HG03025 (cell line): ENCODE measurements around the gene ZC3H11A.
"Not testable (repeated sequence)": the region's sequence is repeated elsewhere in the genome, so short reads cannot be mapped to it uniquely, and the experiment has no call there.

Source experiments
- ATAC-seq: cut with Tn5 transposase; IDR thresholded peaks from one replicate; pipeline ENCODE4 v1.9.1; 2021; ENCODE audit warnings: mild to moderate bottlenecking, moderate library complexity; ENCODE audit not compliant: unreplicated experiment, low FRiP score

ZC3H11A gene

DNA sequence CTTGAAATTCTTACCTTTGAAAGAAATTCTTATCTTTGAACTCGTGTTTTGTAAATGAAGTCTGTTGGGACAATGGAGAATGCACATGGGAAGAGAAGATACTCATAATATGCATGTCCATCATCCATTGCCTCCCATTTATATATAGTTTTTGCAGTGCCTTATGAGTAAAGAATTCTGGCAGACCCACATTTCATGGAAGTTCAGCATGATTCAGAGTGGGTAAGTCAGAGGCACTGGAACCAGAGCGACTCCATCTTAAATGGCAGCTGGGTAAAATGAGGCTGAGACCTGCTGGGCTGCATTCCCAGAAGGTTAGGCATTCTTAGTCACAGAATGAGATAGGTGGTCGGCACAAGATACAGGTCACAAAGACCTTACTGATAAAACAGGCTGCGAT, 16.6 kb upstream of the ZC3H11A start:
- ATAC-seq, result no peak

DNA sequence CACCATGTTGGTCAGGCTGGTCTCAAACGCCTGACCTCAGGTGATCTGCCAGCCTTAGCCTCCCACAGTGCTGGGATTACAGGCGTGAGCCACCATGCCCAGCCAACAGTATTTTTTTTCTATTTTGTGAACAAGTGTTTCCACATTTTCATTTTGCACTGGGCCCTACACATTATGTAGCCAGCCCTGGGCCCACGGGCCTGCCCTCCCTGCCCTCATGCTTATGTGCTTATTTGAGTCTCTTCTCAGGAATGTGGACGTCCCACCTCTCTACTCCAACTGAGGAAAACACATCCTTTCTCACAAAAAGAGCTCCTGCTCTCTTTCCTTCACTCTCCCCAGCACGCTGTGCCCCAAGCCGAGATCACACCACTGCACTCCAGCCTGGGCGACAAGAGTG, 13.5 kb upstream of the ZC3H11A start:
- ATAC-seq, result no peak

DNA sequence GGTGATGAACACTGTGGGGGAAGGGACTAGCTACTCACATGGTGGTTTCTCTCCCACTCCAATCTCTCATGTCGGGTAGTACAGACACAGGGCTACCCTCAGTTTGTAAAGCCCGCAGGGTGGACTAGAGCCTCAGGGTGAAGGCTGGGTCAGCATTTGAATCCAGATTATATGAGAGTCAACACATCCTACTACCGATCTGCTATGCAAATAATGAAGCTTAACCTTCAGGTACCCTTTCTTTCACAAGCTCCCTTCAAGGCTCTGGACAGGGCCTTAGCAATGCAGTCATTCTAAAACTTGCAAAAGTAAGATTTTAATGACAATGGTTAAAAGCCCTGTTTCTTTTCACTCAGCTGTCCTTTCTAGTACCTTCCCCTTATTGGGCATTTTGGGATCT, 5.5 kb upstream of the ZC3H11A start:
- no peak for ATAC-seq

DNA sequence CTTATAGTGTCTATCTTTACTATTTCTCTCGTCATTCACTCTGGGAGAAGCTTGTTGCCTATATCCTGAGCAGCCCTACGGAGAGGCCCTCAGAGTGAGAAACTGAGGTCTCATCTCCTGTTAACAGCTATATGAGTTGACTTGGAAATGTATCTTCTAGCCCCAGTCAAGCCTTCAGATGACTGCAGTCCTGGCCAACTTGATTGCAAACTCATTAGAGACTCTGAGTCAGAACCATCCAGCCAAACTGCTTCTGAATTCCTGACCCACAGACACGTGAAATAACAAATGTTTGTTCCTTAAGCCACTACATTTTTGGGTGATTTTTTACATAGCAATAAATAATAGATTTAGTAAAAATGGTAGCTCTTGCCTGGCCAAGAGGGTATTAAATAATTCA, 3.9 kb upstream of the ZC3H11A start:
- no peak for ATAC-seq

DNA sequence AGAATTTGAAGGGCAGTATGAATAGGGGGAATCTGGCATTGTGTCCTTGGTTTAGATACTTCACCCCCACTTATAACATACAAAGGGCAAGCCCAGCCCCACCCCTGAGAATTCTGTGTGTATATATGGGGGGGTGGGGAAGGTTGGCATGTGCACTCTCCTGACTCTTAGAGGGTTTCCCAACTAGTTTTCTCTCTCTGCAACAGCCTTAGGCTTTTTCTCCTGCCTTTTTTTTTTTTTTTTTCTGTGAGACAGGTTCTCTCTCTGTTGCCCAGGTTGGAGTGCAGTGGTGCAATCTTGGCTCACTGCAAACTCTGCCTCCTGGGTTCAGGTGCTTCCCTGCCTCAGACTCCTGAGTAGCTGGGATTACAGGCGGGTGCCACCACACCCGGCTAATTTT, 2.9 kb upstream of the ZC3H11A start:
- no peak for ATAC-seq

DNA sequence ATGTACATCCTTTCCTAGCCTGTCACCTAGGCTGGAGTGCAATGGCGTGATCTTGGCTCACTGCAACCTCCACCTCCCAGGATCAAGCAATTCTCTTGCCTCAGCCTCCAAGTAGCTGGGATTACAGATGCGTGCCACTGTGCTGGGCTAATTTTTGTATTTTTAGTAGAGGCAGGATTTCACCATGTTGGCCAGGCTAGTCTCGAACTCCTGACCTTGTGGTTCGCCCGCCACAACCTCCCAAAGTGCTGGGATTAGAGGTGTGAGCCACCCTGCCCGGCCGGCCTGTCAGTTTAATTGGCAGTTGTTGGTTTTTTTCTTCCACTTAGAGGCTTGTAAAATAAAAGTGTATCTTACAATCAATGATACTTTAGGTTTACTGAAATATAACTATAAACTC, 1.9 kb upstream of the ZC3H11A start:
- not testable (repeated sequence) for ATAC-seq

DNA sequence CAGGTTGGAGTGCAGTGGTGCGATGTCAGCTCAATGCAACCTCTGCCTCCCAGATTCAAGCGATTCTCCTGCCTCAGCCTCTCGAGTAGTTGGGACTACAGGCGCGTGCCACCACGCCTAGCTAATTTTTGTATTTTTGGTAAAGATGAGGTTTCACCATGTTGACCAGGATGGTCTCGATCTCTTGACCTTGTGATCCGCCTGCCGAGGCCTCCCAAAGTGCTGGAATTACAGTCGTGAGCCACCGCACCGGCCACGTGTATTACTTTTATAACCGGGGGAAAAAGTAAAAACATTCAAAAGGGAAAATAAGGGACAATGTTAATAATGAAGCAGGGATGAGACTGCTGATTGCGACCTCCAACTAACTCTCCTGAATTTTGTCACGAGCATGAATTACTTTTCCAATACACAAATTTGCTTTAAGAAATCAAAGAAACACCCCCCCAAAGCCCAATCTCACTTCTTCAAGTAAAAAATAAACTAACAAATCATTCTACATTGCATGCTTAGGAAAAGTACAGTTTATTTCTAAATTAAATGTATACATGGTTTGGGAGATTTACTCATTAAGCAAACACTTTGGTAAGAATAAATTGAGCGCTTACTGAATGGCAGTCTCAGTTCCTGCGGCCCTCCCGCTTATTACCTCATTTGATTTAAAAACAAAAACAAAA, 521 bp upstream of the ZC3H11A start:
- ATAC-seq, result no peak

DNA sequence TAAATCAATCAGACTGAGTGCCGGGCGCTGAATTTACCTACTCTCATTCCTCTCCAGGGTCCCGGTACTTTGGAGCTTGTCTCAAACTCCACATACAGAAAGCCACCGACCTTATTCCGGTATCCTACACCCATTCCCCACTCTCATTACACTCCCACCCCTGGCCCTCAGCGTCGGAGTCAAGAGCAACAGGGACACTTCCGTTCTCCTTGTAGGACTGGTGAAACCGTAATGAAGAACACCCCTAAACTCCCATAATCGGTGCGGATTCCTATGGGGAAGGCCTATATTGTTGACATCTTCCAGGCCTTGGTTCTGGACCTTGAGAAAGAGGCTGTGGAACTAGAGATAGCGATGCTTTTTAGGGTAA, 798 bp downstream of the ZC3H11A start:
- no peak for ATAC-seq

DNA sequence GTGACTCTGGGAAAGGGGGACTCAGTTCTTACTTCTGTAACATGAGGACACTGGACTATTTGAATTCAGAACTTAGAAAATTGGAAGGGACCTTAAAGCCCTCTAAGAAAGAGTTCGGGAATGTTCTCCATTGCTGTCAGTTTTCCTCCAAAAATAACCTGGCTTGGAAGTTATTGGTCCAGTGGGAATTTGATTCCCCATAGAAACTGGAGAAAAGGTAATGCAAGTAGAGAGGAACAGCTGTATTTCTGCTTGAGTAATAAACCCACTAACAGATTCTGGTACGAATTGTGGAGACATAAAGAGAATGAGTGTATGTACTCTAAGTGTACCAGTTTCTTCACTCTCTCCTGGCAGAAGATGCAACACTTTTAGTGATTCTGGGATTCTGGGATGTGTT, 1.8 kb downstream of the ZC3H11A start:
- no peak for ATAC-seq

DNA sequence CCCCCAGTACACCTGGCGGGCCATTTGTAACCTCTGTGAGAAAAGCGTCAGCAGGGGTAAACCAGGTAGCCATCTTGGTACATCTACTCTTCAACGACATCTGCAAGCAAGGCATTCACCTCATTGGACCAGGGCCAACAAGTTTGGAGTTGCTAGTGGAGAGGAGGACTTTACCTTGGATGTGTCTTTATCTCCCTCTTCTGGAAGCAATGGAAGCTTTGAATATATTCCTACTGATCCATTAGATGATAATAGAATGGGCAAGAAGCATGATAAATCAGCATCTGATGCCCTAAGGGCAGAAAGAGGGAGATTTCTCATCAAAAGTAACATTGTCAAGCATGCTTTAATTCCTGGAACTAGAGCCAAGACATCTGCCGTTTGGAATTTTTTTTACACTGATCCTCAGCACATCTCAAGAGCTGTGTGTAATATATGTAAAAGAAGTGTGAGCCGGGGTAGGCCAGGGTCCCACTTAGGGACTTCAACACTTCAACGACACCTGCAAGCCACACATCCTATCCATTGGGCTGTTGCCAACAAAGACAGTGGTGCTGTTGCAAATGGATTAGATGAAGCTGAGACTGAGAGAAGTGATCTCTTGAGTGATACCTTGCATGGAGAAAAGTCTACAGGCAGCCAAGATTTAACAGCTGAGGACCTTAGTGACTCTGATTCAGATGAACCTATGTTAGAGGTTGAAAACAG, 2.7 kb downstream of the ZC3H11A start:
- ATAC-seq, result no peak

DNA sequence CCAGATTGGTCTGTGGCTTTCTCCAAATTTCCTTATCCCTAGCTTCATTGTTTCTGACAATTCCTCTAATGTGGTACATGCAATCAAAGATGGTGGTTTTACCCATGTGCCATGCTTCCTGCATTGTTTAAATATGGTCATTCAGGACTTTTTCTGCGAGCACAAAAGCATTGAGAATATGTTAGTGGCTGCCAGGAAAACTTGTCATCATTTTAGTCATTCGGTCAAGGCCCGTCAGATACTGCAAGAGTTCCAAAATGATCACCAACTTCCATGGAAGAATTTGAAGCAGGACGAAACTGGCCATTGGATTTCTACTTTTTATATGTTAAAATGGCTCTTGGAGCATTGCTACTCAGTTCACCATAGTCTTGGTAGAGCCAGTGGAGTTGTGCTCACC, 3.7 kb downstream of the ZC3H11A start:
- ATAC-seq, result no peak

DNA sequence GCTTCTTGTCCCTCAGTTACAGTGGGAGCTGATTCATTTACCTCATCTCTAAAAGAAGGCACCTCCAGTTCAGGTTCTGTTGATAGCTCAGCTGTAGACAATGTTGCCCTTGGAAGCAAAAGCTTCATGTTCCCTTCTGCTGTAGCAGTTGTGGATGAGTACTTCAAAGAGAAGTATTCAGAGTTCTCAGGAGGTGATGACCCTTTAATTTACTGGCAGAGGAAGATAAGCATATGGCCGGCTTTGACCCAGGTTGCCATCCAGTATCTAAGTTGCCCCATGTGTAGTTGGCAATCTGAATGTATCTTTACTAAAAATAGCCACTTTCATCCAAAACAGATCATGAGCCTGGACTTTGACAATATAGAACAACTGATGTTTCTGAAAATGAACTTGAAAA, 4.5 kb downstream of the ZC3H11A start:
- ATAC-seq, result no peak

DNA sequence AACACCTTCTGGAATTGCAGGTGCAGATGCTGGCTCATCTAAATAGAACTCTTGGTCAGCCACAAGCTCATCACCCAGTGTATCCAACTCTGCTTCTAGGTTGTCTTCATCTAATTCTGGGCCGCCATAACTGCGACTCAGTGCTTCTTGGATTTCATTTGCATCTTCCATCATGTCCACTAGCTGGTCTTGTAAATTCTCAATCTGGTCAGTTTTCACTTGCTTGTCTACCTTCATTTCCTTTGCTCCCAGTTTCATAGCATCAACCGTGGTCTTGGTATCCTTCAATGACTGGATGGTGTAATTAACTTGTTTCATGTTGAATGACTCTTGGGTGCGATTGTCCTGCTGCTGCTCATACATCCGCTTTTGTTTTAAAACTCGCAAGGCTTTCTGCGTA, 10.3 kb downstream of the ZC3H11A start:
- ATAC-seq, result no peak

DNA sequence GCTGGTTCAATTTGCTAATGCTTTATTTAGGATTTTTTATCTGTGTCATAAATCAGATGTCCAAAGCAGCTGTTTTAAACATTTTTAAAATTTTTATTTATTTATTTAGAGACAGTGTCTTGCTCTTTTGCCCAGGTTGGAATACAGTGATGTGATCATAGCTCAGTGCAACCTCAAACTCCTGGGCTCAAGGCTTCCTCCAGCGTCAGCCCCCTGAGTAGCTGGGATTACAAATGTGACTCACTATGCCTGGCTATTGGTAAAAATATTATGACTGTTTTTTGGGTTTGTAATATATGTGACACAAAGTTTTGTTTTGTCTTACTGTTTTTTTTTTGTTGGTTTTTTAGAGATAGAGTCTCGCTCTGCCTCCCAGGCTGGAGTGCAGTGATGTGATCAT, 11.8 kb downstream of the ZC3H11A start:
- no peak for ATAC-seq

DNA sequence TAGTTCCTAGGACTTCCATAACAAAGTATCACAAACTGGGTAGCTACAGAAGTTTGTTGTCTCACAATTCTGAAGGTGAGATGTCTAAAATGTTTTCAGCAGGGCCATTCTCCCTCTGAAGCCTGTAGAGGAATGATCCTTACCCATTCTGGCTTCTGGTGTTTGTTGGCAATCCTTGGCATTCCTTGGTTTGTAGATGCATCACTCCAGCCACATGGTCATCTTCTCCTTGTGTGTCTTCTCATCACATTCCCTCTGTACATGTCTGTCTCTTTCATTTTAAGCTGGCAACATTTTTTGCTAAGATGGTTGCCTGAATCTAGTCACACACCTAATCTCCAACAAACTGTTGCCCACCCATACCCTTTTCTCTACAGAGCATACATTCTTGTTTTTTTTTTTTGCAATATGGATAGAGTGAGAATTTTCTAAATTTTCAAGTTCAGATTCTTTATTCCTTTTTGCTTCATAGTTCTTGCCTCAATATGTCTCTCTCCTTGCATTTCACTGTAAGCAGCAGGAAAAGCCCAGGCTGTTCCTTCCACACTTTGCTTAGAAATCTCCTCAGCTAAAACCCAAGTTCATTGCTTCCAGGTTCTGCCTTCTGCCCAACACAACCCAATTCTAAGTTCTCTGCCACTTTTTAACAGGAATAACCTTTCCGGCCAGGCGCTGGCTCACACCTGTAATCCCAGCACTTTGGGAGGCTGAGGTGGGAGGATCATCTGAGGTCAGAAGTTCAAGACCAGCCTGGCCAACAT, 18.3 kb downstream of the ZC3H11A start:
- no peak for ATAC-seq

DNA sequence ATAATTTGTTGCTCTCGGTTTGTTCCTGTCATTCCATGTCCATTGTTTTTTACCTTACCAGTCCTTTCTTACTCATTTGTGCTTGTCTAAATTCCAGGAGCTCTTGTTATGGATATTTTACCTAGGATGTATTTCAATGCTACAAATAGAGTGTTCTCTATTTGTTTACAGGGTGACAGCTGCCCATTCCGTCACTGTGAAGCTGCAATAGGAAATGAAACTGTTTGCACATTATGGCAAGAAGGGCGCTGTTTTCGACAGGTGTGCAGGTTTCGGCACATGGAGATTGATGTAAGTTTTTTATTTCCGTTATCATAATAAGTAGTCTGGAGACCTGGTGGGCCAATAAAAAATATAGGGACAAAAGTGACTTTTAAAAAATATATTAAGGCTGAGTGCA, 23.0 kb downstream of the ZC3H11A start:
- no peak for ATAC-seq

DNA sequence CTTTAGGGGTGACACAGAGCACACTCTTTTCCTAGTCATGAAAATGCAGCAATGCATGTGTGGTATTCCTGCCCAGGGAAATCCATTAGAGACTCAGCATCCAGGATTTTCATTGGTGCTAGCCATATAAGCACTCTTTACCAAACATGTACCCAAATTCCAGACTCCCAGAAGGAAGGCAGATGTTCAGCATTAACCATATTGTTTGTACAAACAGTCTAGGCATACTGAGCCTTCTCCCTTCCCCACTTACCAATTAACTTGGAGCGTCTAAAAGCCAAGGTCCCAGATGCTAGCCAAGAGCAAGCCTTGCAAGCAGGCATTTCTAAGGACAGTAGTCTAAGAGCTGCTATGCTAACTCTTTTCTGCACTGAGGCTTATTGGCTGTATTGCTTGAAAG, 27.9 kb downstream of the ZC3H11A start:
- ATAC-seq, result no peak

DNA sequence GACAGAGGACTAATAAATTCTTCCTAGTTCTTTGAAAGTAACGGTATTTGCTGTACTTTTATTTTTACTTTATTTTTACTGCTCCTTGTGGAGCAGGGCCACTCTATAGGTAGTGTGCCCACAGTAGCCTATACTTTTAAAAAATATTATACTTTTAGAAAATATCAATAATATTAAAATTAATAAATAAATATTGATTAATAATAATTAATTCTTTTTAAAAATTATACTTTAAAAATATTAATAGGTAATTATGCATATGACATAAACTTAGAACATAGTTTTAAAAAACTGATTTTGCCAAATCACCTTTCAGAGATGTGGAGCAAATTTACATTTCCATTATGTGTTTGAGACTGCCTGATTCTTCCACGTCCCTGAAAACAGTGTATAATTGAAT, 30.8 kb downstream of the ZC3H11A start:
- no peak for ATAC-seq

DNA sequence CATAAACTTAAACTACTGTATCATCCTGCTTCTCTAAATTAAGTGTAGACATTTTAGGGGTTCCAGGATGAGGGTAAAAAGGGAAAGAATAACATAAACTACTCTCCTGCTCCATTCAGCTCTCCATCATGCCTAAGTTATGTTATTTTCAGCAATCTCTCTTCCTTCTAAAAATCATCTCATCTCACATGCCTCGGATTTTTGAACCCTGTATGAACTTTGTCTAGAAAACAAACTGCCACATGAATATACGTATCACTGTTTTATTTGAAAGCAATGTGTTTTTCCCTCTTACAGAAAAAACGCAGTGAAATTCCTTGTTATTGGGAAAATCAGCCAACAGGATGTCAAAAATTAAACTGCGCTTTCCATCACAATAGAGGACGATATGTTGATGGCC, 32.6 kb downstream of the ZC3H11A start:
- no peak for ATAC-seq

DNA sequence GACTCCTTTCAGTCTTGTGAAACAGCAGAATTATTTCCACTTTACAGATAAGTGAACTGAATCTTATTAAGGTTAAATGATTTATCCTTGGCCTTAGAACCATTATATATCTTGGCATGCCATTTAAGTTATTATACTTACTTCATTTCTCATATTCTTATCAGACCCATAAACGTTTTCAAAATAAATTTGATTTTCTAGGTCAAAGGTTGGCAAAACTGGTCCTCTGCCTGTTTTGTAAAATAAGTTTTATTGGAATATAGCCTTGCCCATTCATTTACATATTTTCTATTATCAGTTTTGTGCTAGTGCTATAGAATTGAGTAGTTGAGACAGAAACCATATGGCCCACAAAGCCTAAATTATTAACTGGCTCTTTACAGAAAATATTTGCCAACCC, 33.1 kb downstream of the ZC3H11A start:
- ATAC-seq, result no peak

DNA sequence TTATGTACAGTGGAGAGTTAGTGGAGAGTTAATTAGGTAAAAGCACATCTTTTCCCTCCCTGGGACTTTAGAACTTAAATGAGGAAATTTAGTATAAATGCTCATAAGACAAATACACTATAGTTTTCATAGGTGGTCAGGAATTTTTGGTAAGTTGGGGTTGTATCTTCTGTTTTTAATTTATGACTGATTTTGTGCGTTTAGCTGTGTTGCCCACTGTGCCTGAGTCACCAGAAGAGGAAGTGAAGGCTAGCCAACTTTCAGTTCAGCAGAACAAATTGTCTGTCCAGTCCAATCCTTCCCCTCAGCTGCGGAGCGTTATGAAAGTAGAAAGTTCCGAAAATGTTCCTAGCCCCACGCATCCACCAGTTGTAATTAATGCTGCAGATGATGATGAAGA, 33.8 kb downstream of the ZC3H11A start:
- ATAC-seq, result not testable (repeated sequence)

DNA sequence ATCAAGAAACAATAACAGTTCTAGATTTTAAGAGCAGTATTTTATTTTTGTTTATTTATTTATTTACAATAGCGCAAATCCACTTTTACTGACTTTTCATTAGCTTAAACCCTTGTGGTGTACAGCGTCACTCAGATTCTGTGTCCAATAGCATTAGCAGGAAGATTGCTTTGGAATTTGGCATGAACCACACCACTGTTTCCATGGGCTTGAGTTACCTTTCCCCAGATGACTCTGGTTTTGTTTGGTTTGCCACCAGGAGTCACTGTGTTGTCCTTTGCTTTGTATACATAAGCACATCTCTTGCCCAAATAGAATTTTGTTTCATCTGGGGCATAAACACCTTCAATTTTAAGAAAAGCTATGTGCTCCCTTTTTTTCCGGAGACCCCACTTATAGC, 40.1 kb downstream of the ZC3H11A start:
- ATAC-seq, result no peak
